Psoas muscle (tissue), 8 donors: ENCODE data around the gene OR2G6. TPM values are rescaled to one million over a fixed set of nuclear protein-coding genes. Genes with fewer than 3 reads are reported as not detected.
"Not testable (repeated sequence)": the region's sequence is repeated elsewhere in the genome, so short reads cannot be mapped to it uniquely, and the experiment has no call there.

Experiments used
- ATAC-seq, 4 donors: fragments of 200-7000 bp; cut with Tn5 transposase; one replicate each; pipeline ENCODE4 v1.9.1; 2020; ENCODE audit warnings: moderate library complexity in 3 of 4, mild to moderate bottlenecking in 2 of 4
- DNase-seq, 2 donors: peaks; one replicate each; pipeline ENCODE4 v3.0.0-alpha.2; 2020
- H3K27ac ChIP-seq: fragments of 200-600 bp; one replicate; pipeline ENCODE4 v1.8.0; 2022
- H3K27me3 ChIP-seq, 3 donors: fragments of 200-600 bp in 1 of 3; one replicate each; pipeline versions ENCODE4 v1.6.1 to v1.8.0; 2013 to 2022; ENCODE audit warnings: low read length in 2 of 3, mild to moderate bottlenecking in 2 of 3, moderate library complexity in 1 of 3; ENCODE audit not compliant: insufficient read depth in 3 of 3
- H3K36me3 ChIP-seq, 2 donors: fragments of 200-600 bp in 1 of 2; one replicate each; pipeline versions ENCODE4 v1.6.1 to v1.8.0; 2013 to 2022; ENCODE audit warnings: low read depth in 1 of 2, mild to moderate bottlenecking in 1 of 2, moderate library complexity in 1 of 2; ENCODE audit not compliant: insufficient read depth in 1 of 2
- H3K4me1 ChIP-seq: fragments of 200-600 bp; one replicate; pipeline ENCODE4 v1.8.0; 2022
- H3K4me3 ChIP-seq: fragments of 200-600 bp; one replicate; pipeline ENCODE4 v1.8.0; 2022; ENCODE audit warnings: mild to moderate bottlenecking
- H3K9me3 ChIP-seq: fragments of 200-600 bp; one replicate; pipeline ENCODE4 v1.8.0; 2022
- CTCF ChIP-seq: fragments of 200-600 bp; IDR thresholded peaks from one replicate; pipeline ENCODE4 v1.8.0; 2022; ENCODE audit warnings: antibody characterized with exemption
- WGBS, 3 donors: extraction: QIAGEN DNeasy Blood & Tissue Kit; methylation state at CpG; one replicate each; pipeline versions ENCODE4 v1.1.6 to v1.1.7; 2013; 5-methylcytosine and 5-hydroxymethylcytosine counted together
- intact Hi-C, 2 donors: fragments of 100-400 bp; cut with DNase I; formaldehyde crosslinking; loops; one replicate each; pipeline versions ENCODE4 v1.11.0 to v1.14.2; 2022
- long read RNA-seq, 2 donors: library from polyadenylated mRNA; unstranded; transcript quantifications; one replicate each; pipeline ENCODE4 v2.0.0, GENCODE V29; 2021
- polyA plus RNA-seq, 3 donors: library from polyadenylated mRNA; stranded (reverse); fragments of 200-250 nt; gene quantifications; one replicate each; pipeline ENCODE4 v1.2.3, GENCODE V29; 2013
- total RNA-seq, 4 donors: library from RNA; stranded (reverse); fragmentation: NEBNext Ultra II Directional in 2 of 4; extraction: Animal tissue kit (Norgen Biotek cat#: 25700) in 2 of 4; gene quantifications; one replicate each; pipeline versions ENCODE4 v1.2.1 to v1.2.4, GENCODE V29; 2021 to 2023
- donor health status: healthy with polysubstance abuse.
- donor health status: DM: no; HTN: no; CAD: no; lungs with moderate emphysema.
- donor health status: Bipolar disorder and iron deficiency.
- donor health status: healthy.
- donor health status: DM: yes; HTN: yes; CAD: no.
- donor health status: DM: no; HTN: no; CAD: no.
- donor health status: DM: no; HTN: no; CAD: no.
- donor health status: DM: yes; HTN: yes; CAD: no.

Gene OR2G6
- total RNA-seq, result not detected
- not detected for polyA plus RNA-seq
- long read RNA-seq, donor 1, result 0 reads
- long read RNA-seq, donor 2, result 0 reads

DNA sequence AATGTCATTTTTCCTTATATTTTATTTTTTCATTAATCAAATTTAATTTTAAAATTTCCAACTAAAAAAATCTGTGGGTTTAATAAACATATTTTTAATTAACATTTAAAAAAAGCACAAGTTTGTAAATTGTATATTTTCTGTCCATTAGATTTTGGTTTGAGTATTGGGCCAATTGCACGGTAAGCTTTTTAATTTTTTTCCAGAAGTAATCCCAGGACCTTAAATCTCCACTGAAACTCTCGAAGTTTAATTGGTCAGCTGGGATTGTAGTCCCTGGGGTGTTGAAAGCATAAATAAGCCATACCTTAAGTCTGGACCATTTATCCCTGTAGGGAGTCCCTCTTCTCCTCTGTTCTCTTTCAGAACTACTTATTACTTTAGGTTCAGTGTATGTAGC, at the start of gene OR2G6:
TSS of gene OR2G6 (plus strand) at position 301 of the 400 bp plus-strand sequence. CDS start 13,574 bp downstream, outside the sequence.
- no CpG with 5 or more reads among the region's 2 CpGs for WGBS, 3 donors
- H3K9me3 ChIP-seq, ATAC-seq, H3K27me3 ChIP-seq, H3K4me1 ChIP-seq, H3K27ac ChIP-seq, H3K4me3 ChIP-seq, DNase-seq, H3K36me3 ChIP-seq, intact Hi-C loops: not testable (repeated sequence)

GRCh38 chr1:248459117-248459516, 48.8 kb upstream of the OR2G6 start:
- H3K4me1 ChIP-seq, H3K27me3 ChIP-seq, H3K27ac ChIP-seq, H3K36me3 ChIP-seq, intact Hi-C loops, H3K4me3 ChIP-seq, H3K9me3 ChIP-seq, DNase-seq, ATAC-seq: not testable (repeated sequence)
- WGBS, 3 donors, result 57 to 68% (median 67%) methylated on average over 7 of the region's 7 CpGs

- Histone ChIP-seq H3K27ac (no peak overlapping the region), H3K4me3 (no peak overlapping the region), H3K4me1 (no peaks in the 10 kb centered on the region), H3K9me3 (no peaks in the 10 kb centered on the region), H3K36me3 (no peaks in the 10 kb centered on the region), H3K27me3 (no peaks in the 10 kb centered on the region)
- ATAC-seq, result no peak
- no peak for TF ChIP-seq CTCF
- intact Hi-C loops, result no loop called here
- WGBS, 3 donors, result 80 to 86% (median 85%) methylated on average over 4 of the region's 4 CpGs
- no peak for DNase-seq
Measured at GRCh38 chr1:248471154-248471553, 36.7 kb upstream of the OR2G6 start.

DNA sequence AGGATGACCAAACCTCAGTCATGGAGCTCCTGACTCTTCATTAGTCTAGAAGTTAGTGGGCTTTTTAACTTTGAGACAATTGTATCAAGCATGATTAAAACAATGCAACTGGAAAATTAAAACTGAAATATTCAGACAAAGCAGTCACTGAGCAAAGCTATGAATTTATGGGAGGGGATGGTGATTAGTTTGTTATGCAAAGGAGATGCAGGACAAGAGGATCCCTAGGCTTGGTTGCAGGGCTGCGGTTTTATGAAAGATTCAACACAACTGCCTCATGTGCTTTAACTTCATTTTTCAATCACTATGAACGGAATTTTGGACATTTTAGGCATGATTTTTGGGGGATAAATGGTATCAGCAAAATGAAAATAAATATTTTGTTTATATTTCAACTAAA, 35.8 kb upstream of the OR2G6 start:
- H3K4me1 ChIP-seq, DNase-seq, H3K27ac ChIP-seq, intact Hi-C loops, H3K27me3 ChIP-seq, H3K9me3 ChIP-seq, ATAC-seq, H3K4me3 ChIP-seq, H3K36me3 ChIP-seq: not testable (repeated sequence)
- whole genome bisulfite sequencing, 3 donors, result 54 to 60% (median 55%) methylated on average over 2 of the region's 2 CpGs

DNA sequence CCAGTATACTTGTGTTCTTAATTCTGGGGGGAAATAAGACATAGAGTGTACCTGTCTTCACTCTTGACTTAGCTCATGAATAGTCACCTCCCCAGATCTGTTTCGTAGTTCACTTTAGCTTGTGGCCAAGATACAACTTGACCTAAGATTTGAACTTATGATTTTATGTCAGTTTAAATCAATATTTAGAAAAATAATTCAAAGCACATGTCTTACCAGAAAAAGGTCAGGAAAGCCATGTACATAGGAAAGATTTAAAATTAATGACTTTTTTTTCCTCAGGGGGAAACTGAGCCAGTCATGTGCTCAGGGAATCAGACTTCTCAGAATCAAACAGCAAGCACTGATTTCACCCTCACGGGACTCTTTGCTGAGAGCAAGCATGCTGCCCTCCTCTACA, 34.8 kb upstream of the OR2G6 start, which contains the start of gene OR2T3:
TSS of gene OR2T3 (plus strand) at position 301 of the 400 bp plus-strand sequence. CDS start at position 301, 0 bp downstream.
- H3K36me3 ChIP-seq, H3K9me3 ChIP-seq, H3K4me3 ChIP-seq, DNase-seq, H3K27ac ChIP-seq, ATAC-seq, H3K4me1 ChIP-seq, H3K27me3 ChIP-seq, intact Hi-C loops: not testable (repeated sequence)
- WGBS, 3 donors, result 59 to 70% (median 69%) methylated on average over 1 to 2 of the region's 2 CpGs

GRCh38 chr1:248475660-248476059, 32.2 kb upstream of the OR2G6 start:
- ATAC-seq, H3K27me3 ChIP-seq, H3K4me3 ChIP-seq, H3K9me3 ChIP-seq, DNase-seq, H3K27ac ChIP-seq, intact Hi-C loops, H3K4me1 ChIP-seq, H3K36me3 ChIP-seq: not testable (repeated sequence)
- WGBS, 3 donors, result no CpG with 5 or more reads among the region's 1 CpG

- DNase-seq, ATAC-seq, H3K36me3 ChIP-seq, H3K27ac ChIP-seq, H3K27me3 ChIP-seq, intact Hi-C loops, H3K4me1 ChIP-seq, H3K9me3 ChIP-seq, H3K4me3 ChIP-seq: not testable (repeated sequence)
- WGBS, 3 donors, result 64 to 71% (median 67%) methylated on average over 12 to 13 of the region's 13 CpGs
Measured at GRCh38 chr1:248481686-248482579, 25.9 kb upstream of the OR2G6 start.

- H3K4me3 ChIP-seq, intact Hi-C loops, H3K27me3 ChIP-seq, H3K27ac ChIP-seq, H3K36me3 ChIP-seq, DNase-seq, H3K4me1 ChIP-seq, H3K9me3 ChIP-seq, ATAC-seq: not testable (repeated sequence)
- 67 to 83% (median 76%) methylated on average over 4 to 5 of the region's 6 CpGs for WGBS, 3 donors
Measured at GRCh38 chr1:248488289-248488688, 19.6 kb upstream of the OR2G6 start, which contains the start of gene OR2T5. Gene OR2T5, plus strand, starts transcription at chr1:248488589. Its CDS starts 0 bp downstream, at chr1:248488589.

GRCh38 chr1:248496661-248497060, 11.2 kb upstream of the OR2G6 start:
- H3K4me3 ChIP-seq, intact Hi-C loops, H3K4me1 ChIP-seq, H3K27ac ChIP-seq, DNase-seq, ATAC-seq, H3K36me3 ChIP-seq, H3K27me3 ChIP-seq, H3K9me3 ChIP-seq: not testable (repeated sequence)
- no CpG with 5 or more reads among the region's 5 CpGs for WGBS, 3 donors

DNA sequence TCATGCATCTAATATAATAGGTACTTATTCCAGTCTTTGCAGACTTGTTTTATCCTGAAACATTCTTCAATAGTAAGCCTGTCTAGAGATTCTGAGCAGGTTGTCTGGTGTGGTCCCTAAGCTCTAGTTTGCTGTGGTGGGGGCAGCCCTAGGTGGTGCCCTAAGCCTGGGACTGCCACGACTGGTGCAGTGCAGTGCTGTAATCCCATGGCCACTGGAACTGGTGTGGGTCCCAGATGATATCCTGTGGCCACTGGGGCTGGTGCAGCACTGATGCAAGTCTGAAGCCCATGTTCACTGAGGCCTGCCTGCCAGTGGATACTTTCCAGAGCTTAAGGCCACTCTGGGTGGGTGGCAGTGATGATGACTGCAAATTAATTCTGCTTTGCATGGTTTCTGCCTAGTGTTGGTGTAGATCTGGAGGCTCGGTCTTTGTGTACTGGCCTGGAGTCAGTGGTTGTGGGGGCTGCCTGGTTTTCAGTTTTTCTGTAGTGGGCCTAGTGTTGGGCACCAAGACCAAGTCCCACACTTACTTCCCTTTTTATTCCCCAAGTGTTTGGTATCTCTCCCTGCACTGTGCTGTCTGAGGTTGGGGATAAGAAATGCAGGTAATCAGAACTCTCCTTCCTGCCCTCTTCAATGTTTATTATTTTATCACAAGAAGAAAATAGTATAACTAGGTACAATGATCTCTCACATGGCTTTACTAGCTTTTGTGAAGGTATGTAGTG, 7.4 kb upstream of the OR2G6 start:
- DNase-seq, H3K4me3 ChIP-seq, H3K27ac ChIP-seq, ATAC-seq, intact Hi-C loops, H3K27me3 ChIP-seq, H3K4me1 ChIP-seq, H3K36me3 ChIP-seq, H3K9me3 ChIP-seq: not testable (repeated sequence)
- WGBS, 3 donors, result 53 to 81% (median 75%) methylated on average over 1 of the region's 2 CpGs
